BLaER1 treated with 17β-estradiol and CSF1 and Interleukin-3, amounts not matched to agents 10 nM and 100 nM (cell line): ENCODE results near the gene ARHGAP15.

ENCODE experiments used
- H3K27ac ChIP-seq, 11 experiments: shearing (Covaris generic); formaldehyde crosslinking; 2 replicates each; pipeline ENCODE4 v1.8.1; 2022
- H3K27me3 ChIP-seq, 11 experiments: shearing (Covaris generic); formaldehyde crosslinking; 2 replicates each; pipeline ENCODE4 v1.8.1; 2022
- H3K36me3 ChIP-seq, 11 experiments: shearing (Covaris generic); formaldehyde crosslinking; 2 replicates each; pipeline ENCODE4 v1.8.1; 2022
- H3K4me1 ChIP-seq, 10 experiments: shearing (Covaris generic); formaldehyde crosslinking; 2 replicates each; pipeline ENCODE4 v1.8.1; 2022
- H3K4me2 ChIP-seq, 11 experiments: shearing (Covaris generic); formaldehyde crosslinking; 2 replicates each; pipeline ENCODE4 v1.8.1; 2022
- H3K4me3 ChIP-seq, 10 experiments: shearing (Covaris generic); formaldehyde crosslinking; 2 replicates each; pipeline ENCODE4 v1.8.1; 2022
- H3K9ac ChIP-seq, 11 experiments: shearing (Covaris generic); formaldehyde crosslinking; 2 replicates each; pipeline ENCODE4 v1.8.1; 2022
- H3K9me3 ChIP-seq, 11 experiments: shearing (Covaris generic); formaldehyde crosslinking; replicated peaks in 1 of 11; 2 replicates each; pipeline ENCODE4 v1.8.1; 2022
- H4K20me1 ChIP-seq, 11 experiments: shearing (Covaris generic); formaldehyde crosslinking; 2 replicates each; pipeline ENCODE4 v1.8.1; 2022
- Cebpa-rat ChIP-seq, 11 experiments: shearing (Covaris generic); IDR thresholded peaks; 2 replicates each; pipeline ENCODE4 v1.8.1; 2022

The ARHGAP15 gene

DNA sequence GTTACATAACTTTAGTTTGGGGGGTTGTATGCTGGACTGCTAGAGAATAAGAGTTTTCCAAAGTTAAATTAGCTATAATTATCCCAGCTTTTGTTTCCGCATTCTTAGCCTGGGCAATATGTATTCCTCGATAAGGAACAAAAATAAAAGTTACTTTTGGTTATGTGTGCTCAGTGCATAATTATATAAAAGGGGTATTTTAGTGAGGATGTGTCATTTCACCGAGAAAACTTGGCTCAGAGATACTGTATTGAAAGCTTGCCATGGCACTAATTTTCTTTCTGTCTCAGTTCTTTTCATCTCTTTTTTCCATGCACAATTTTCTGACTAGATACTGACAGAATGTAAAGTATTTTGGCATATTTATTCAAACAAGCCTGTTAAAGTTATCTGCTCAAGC lies 28.2 kb downstream of the ARHGAP15 start:
- no peak overlapping the region for H3K9ac ChIP-seq
- no peak overlapping the region for H3K4me2 ChIP-seq
- H3K4me3 ChIP-seq: no peak overlapping the region
- peaks cover 21 to 53% (median 39%) of the 10 kb centered on the region in 10 experiments for H3K4me1 ChIP-seq
- H3K36me3 ChIP-seq: peaks cover 12 to 55% (median 36%) of the 10 kb centered on the region in 11 experiments; a peak in 18 of 22 replicates
- H3K9me3 ChIP-seq: no peaks in the 10 kb centered on the region
- H4K20me1 ChIP-seq: peaks cover 0 to 37% (median 13%) of the 10 kb centered on the region in 11 experiments; a peak in 10 of 22 replicates
- no peak for TF ChIP-seq Cebpa-rat (IDR thresholded peaks at IDR 0.05)
- H3K27me3 ChIP-seq: no peaks in the 10 kb centered on the region
- no peak overlapping the region for H3K27ac ChIP-seq

GRCh38 chr2:143158098-143158497 lies 28.9 kb downstream of the ARHGAP15 start:
- H3K4me1 ChIP-seq: peaks cover 14 to 46% (median 32%) of the 10 kb centered on the region in 10 experiments
- H3K27me3 ChIP-seq: no peaks in the 10 kb centered on the region
- no peak overlapping the region for H3K27ac ChIP-seq
- H3K9me3 ChIP-seq: no peaks in the 10 kb centered on the region
- peaks cover 0 to 43% (median 10%) of the 10 kb centered on the region in 11 experiments; a peak in 9 of 22 replicates for H4K20me1 ChIP-seq
- no peak for TF ChIP-seq Cebpa-rat (IDR thresholded peaks at IDR 0.05)
- H3K9ac ChIP-seq: no peak overlapping the region
- peaks cover 12 to 58% (median 37%) of the 10 kb centered on the region in 11 experiments; a peak in 18 of 22 replicates for H3K36me3 ChIP-seq
- H3K4me3 ChIP-seq: no peak overlapping the region
- peak overlapping the region; percentile 22 to 76 (median 55); a peak in 16 of 22 replicates for H3K4me2 ChIP-seq

DNA sequence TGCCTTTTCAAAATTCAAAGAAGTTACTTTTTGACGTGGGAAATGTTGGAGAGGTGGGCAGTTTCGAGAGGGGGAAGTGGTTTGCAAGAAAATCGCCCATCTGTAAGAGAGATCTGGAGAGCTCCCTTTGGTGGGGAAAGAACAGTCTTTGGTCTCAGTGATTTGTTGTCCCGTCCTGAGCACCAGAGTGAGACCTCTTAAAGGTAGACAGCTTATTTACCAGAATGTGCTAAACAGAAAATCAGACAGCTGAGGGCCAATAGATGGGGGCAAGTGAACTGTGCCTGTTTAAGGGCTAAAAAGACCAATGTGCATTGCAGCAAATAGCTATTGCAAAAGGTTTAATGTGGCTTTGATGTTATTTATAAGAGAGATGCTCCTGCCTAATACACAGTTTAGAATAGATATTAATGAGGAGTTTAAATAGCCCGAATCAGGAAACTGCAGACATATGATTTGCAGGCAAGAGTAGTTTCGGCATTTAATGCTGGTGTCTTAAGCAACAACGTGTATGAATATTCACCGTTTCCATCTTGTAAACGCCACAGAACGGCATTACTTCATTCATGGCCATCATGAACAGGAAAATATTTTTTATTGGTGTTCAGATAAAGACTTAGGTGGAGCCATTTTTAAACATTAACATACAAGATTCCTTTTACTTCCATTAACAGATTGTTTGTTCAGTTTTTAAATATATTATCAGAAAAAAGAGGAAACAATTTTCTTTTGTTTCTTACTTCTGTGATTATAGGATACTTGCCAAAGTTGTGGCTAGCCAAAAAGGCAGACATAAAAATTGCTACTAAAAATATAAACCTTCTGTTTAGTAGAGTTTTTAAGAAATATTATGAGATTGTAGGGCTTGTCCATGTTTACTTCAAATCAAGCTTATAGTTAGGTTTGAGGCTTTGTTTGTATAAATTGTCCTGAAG lies 29.6 kb downstream of the ARHGAP15 start:
- H3K9ac ChIP-seq: no peak overlapping the region

DNA sequence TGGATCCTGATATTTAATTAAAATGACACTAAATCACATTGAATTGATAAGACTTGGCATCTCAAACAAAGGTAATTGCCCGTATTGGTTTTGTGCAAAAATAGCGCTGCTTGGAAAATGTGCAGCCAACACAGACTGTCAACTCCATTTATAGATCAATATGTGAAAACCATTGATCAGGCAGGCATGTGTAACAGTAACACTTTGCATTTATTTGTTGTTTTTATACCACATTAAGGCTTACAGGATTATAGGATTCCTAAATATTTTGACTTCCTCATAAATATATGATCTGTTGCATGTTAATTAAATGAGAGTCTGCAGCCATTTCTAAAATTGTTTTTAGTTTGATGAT lies 30.2 kb downstream of the ARHGAP15 start:
- peaks cover 14 to 69% (median 42%) of the 10 kb centered on the region in 11 experiments; a peak in 19 of 22 replicates for H3K36me3 ChIP-seq
- H4K20me1 ChIP-seq: peaks cover 0 to 54% (median 10%) of the 10 kb centered on the region in 11 experiments; a peak in 12 of 22 replicates
- no peak overlapping the region for H3K4me3 ChIP-seq
- H3K27ac ChIP-seq: peak overlapping the region in 3 of 11 experiments; percentile 4 to 15 (median 15); a peak in 2 of 22 replicates
- no peaks in the 10 kb centered on the region for H3K9me3 ChIP-seq
- H3K27me3 ChIP-seq: no peaks in the 10 kb centered on the region
- peaks cover 13 to 33% (median 20%) of the 10 kb centered on the region in 10 experiments for H3K4me1 ChIP-seq
- H3K9ac ChIP-seq: no peak overlapping the region
- TF ChIP-seq Cebpa-rat (IDR thresholded peaks at IDR 0.05): no peak
- H3K4me2 ChIP-seq: peak overlapping the region in 10 of 11 experiments; percentile 22 to 76 (median 52); a peak in 14 of 22 replicates

More for the DNA sequence above, 29.6 kb downstream of the ARHGAP15 start:
- no peak for TF ChIP-seq Cebpa-rat (IDR thresholded peaks at IDR 0.05)
- peak overlapping the region; percentile 22 to 76 (median 55) for H3K4me2 ChIP-seq
- peaks cover 14 to 63% (median 42%) of the 10 kb centered on the region in 11 experiments; a peak in 19 of 22 replicates for H3K36me3 ChIP-seq
- H4K20me1 ChIP-seq: peaks cover 0 to 48% (median 10%) of the 10 kb centered on the region in 11 experiments; a peak in 12 of 22 replicates
- peaks cover 13 to 40% (median 27%) of the 10 kb centered on the region in 10 experiments for H3K4me1 ChIP-seq
- no peak overlapping the region for H3K4me3 ChIP-seq
- H3K27me3 ChIP-seq: no peaks in the 10 kb centered on the region
- H3K27ac ChIP-seq: peak overlapping the region in 4 of 11 experiments; percentile 11 to 15 (median 13); a peak in 2 of 22 replicates
- H3K9me3 ChIP-seq: no peaks in the 10 kb centered on the region

- Histone ChIP-seq H3K4me2 (no peak overlapping the region), H3K36me3 (peaks cover 6 to 65% (median 32%) of the 10 kb centered on the region in 11 experiments; a peak in 19 of 22 replicates), H3K9ac (no peak overlapping the region)
These were observed 31.8 kb downstream of the ARHGAP15 start for GRCh38 chr2:143160732-143161707.

GRCh38 chr2:143162123-143162837 lies 33.1 kb downstream of the ARHGAP15 start:
- no peak overlapping the region for H3K4me3 ChIP-seq

More at GRCh38 chr2:143160732-143161707, 31.8 kb downstream of the ARHGAP15 start:
- no peak for TF ChIP-seq Cebpa-rat (IDR thresholded peaks at IDR 0.05)
- Histone ChIP-seq H4K20me1 (peaks cover 0 to 56% (median 10%) of the 10 kb centered on the region in 11 experiments; a peak in 12 of 22 replicates), H3K4me1 (peaks cover 13 to 25% (median 18%) of the 10 kb centered on the region in 10 experiments), H3K27ac (no peak overlapping the region), H3K27me3 (no peaks in the 10 kb centered on the region), H3K9me3 (no peaks in the 10 kb centered on the region), H3K4me3 (no peak overlapping the region)

GRCh38 chr2:143162997-143163396 lies 33.8 kb downstream of the ARHGAP15 start:
- Histone ChIP-seq H3K27ac (no peak overlapping the region), H3K36me3 (peaks cover 0 to 65% (median 35%) of the 10 kb centered on the region in 11 experiments; a peak in 13 of 22 replicates), H3K4me1 (peaks cover 13 to 23% (median 17%) of the 10 kb centered on the region in 10 experiments), H3K4me3 (no peak overlapping the region), H3K27me3 (no peaks in the 10 kb centered on the region), H3K9ac (no peak overlapping the region), H3K4me2 (no peak overlapping the region), H4K20me1 (peaks cover 4 to 52% (median 9%) of the 10 kb centered on the region in 11 experiments; a peak in 11 of 22 replicates), H3K9me3 (no peaks in the 10 kb centered on the region)
- TF ChIP-seq Cebpa-rat (IDR thresholded peaks at IDR 0.05): no peak

More at GRCh38 chr2:143162123-143162837, 33.1 kb downstream of the ARHGAP15 start:
- H3K36me3 ChIP-seq: peaks cover under 1 to 64% (median 32%) of the 10 kb centered on the region in 11 experiments; a peak in 14 of 22 replicates
- H3K9ac ChIP-seq: no peak overlapping the region
- H3K4me1 ChIP-seq: peaks cover 13 to 23% (median 17%) of the 10 kb centered on the region in 10 experiments
- peaks cover 0 to 54% (median 8%) of the 10 kb centered on the region in 11 experiments; a peak in 12 of 22 replicates for H4K20me1 ChIP-seq
- H3K27me3 ChIP-seq: no peaks in the 10 kb centered on the region
- TF ChIP-seq Cebpa-rat (IDR thresholded peaks at IDR 0.05): no peak
- H3K27ac ChIP-seq: no peak overlapping the region
- H3K4me2 ChIP-seq: no peak overlapping the region
- H3K9me3 ChIP-seq: no peaks in the 10 kb centered on the region
